ENCODE results near the gene ELMO3.

DNA sequence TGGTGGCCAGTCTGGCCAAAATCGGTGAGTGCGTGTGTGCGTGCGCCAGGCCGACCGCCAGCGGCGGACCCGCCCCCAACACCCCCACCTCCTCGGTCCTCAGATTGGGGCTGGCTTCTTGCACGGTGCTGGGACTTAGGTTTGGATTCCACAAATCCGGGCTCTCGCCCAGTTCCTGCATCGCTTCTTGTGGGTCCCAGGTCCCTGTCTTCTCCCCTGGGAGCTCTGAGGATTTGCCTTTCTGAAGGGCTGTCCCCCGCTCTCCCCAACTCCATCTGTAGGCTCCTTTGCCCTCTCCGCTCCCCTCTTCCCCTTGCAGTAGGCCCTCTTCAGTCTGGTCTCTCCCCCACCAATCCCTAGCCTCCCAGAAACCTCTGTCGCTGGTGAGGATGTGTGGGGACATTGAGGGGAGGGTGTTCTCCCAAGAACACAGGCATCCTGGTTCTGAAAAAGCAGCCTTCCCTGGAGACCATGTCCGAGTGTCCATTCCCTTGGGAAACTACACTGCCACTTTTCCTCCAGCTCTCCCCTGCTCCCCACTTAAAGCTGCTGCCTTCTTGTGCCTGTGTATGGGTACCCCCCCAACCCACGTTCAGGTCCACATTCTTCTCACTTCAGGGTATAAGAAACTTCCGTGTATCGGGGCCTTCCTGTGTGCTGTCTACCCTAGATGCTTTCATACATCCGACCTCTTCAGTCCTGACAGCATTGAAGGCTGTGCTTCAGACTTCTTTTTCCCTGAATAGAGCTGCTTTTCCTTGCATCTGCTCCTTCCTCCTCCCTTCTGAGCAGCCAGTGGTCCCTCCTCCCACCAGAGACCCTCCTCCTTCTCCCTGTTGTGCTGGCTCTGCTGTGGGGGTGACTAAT is 50.5 kb downstream of the ELMO3 start:
- TF ChIP-seq, protein P1, sequence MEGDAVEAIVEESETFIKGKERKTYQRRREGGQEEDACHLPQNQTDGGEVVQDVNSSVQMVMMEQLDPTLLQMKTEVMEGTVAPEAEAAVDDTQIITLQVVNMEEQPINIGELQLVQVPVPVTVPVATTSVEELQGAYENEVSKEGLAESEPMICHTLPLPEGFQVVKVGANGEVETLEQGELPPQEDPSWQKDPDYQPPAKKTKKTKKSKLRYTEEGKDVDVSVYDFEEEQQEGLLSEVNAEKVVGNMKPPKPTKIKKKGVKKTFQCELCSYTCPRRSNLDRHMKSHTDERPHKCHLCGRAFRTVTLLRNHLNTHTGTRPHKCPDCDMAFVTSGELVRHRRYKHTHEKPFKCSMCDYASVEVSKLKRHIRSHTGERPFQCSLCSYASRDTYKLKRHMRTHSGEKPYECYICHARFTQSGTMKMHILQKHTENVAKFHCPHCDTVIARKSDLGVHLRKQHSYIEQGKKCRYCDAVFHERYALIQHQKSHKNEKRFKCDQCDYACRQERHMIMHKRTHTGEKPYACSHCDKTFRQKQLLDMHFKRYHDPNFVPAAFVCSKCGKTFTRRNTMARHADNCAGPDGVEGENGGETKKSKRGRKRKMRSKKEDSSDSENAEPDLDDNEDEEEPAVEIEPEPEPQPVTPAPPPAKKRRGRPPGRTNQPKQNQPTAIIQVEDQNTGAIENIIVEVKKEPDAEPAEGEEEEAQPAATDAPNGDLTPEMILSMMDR (IDR thresholded peaks at IDR 0.05) = no peak
- no peak for TF ChIP-seq POLR2A (IDR thresholded peaks at IDR 0.05)
